Keratinocyte (primary cell): ENCODE results near the gene OTOS.

Source experiments
- CTCF ChIP-seq, 3 experiments: IDR thresholded peaks in 1 of 3; conservative IDR thresholded peaks in 1 of 3; optimal IDR thresholded peaks in 1 of 3; 2 replicates in 2 of 3; 3 replicates in 1 of 3; pipeline versions ENCODE3 to v1.5.1; 2011; ENCODE audit warnings: low read length in 3 of 3, mild to moderate bottlenecking in 3 of 3, moderate library complexity in 2 of 3, control low read depth in 1 of 3, inconsistent platforms in 1 of 3; ENCODE audit not compliant: insufficient read depth in 2 of 3; ENCODE audit errors: extremely low read depth in 1 of 3
- EZH2 ChIP-seq: IDR thresholded peaks from one replicate; pipeline ENCODE4 v1.6.1; 2012; ENCODE audit warnings: inconsistent platforms, mild to moderate bottlenecking, low read length, moderate library complexity

GRCh38 chr2:240127911-240128607 lies 12.4 kb downstream of the OTOS start:
- TF ChIP-seq CTCF (optimal IDR thresholded peaks at IDR 0.05 in 1 of 3, IDR thresholded peaks at IDR 0.05 in 1 of 3, conservative IDR thresholded peaks at IDR 0.05 in 1 of 3; ENCODE audit: extremely low read depth in 1 of 3, insufficient read depth in 2 of 3, low read length in 3 of 3) = no peak
- no peak for TF ChIP-seq EZH2
